ENCODE measurements around the gene CHRNB1.

The CHRNB1 gene

DNA sequence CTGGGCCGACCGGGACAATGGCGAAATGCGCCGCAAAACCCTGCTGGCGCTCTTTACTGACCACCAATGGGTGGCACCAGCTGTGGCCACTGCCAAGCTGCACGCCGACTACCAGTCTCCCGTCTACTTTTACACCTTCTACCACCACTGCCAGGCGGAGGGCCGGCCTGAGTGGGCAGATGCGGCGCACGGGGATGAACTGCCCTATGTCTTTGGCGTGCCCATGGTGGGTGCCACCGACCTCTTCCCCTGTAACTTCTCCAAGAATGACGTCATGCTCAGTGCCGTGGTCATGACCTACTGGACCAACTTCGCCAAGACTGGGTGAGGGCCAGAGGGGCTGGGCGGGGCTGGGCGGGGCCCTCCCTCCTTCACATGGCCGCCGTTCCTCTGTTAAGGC lies 29.1 kb upstream of the CHRNB1 start:
- no peak for DNase-seq (ENCODE audit: low read depth)

DNA sequence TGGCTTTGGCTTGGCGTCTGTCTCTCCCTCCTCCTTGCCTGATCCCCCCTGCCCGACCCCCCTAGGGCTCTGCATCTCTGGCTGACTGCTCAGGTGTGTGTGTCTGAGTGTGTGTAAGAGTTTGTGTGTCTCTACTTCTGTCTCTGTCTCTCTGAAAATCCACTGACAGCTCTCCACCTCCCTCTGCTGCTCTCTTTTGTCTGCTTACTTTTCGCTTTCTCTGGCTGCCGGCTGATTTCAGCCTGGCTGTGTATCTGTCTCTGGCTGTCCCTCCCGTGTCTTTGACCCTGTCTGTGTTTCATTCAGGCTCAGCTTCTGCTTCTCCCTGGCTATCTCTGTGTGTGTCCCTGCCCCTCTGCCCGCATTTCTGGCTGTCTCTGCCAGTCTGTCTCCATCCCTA lies 28.5 kb upstream of the CHRNB1 start:
- DNase-seq (ENCODE audit: low read depth), result no peak

DNA sequence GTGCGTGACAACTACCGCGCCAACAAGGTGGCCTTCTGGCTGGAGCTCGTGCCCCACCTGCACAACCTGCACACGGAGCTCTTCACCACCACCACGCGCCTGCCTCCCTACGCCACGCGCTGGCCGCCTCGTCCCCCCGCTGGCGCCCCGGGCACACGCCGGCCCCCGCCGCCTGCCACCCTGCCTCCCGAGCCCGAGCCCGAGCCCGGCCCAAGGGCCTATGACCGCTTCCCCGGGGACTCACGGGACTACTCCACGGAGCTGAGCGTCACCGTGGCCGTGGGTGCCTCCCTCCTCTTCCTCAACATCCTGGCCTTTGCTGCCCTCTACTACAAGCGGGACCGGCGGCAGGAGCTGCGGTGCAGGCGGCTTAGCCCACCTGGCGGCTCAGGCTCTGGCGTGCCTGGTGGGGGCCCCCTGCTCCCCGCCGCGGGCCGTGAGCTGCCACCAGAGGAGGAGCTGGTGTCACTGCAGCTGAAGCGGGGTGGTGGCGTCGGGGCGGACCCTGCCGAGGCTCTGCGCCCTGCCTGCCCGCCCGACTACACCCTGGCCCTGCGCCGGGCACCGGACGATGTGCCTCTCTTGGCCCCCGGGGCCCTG lies 27.7 kb upstream of the CHRNB1 start:
- DNase-seq (ENCODE audit: low read depth), result no peak

DNA sequence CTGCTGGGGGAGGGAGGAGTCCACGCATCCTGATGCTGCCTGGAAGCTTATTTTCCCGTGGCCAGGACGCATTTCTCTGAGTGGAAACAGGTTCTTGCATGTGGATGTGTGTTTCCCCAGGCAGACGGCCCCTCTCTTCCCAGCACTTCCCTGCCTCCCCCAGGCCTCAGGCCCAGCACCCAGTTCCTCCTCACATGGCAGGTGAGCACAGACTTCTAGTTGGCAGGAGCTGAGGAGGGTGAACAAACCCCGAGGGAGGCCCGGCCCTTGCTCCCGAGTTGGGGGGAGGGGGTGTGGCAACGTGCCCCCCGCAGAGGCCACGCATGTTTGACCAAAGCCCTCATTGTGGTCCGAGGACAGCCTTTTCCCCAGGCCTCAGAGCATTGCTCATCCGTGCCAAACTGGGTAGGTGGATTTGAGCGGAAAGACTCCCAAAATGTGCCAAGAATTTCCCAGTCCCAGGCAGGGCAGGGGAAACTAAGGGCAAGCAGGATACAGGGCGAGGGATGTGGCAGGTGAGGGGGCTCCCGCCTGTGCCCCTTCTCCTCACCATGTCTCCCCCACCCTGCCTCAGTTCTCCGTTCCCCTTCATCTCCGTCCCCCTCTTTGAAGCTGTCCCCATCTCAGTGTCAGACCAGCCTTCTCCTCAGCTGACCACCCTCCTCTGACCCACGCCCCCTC lies 26.2 kb upstream of the CHRNB1 start:
- no peak for DNase-seq (ENCODE audit: low read depth)

DNA sequence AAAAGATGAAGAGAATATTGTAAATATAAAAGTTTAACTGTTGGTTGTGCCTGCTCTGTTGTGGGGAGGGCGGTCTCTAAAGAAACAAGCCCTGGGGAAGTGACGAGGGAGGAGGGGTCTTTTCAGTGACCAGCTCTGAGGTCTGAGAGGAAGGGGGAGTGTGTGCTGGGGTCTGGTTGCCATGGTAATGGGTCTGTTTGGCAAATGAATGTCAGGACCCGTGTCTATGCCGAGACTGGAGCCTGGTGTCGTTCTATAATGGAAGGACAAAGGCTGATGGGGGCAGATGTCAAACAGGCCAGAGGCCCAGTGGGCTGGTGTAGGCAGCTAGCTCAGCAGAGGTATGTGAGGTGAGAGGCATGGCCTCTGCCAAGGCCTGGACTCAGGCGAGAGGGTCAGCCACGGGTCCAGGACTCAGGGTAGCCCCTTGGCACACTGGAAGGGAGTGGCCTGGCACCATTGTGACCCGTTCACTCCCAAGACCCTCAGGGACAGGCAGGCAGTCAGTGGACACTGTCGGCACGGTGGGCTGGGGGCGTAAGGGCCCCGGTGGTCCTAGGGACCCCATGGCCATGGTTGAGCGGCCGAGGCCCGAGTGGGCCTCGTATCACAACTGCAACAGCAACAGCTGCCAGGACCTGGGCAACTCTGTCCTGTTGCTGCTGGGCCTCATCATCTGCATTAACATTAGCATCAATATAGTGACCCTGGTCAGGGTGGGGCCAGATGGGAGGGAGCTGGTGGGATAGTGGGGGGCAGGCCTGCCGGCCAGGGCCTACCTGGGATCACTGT lies 24.8 kb upstream of the CHRNB1 start, which contains the start of gene SPEM1:
TSS of gene SPEM1 (plus strand) at position 506 of the 792 bp plus-strand sequence. CDS start at position 567, 61 bp downstream.
- no peak for DNase-seq (ENCODE audit: low read depth)

DNA sequence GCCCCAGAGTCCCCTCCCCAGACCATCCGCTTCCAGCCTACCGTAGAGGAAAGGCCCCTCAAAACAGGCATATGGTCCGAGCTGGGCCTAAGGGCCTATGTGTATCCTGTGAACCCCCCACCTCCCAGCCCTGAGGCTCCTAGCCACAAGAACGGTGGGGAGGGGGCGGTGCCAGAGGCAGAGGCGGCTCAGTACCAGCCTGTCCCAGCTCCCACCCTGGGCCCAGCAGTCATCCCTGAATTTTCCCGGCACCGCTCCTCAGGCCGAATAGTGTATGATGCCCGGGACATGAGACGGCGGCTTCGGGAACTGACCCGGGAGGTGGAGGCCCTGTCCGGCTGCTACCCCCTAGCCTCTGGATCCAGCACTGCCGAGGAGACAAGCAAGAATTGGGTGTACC lies 23.7 kb upstream of the CHRNB1 start:
- DNase-seq (ENCODE audit: low read depth), result no peak

DNA sequence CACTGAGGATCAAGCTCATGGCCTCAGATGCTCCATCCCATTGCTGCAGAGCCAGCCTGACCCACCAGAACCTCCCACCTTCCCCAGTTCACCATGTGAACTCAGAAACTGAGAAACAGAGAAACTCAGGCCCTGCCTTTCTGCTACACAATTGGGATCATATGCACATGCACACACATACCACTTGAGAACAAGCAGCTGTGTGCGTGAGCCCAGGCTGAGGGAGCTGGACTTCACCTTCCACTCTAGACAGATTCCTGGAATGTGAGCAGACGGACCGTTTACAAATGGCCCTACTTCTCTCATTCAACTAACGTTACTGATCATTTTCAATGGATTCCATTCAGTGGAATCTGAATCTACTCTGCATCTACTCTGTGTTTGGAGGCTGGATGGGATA lies 21.2 kb upstream of the CHRNB1 start:
- no peak for DNase-seq (ENCODE audit: low read depth)

DNA sequence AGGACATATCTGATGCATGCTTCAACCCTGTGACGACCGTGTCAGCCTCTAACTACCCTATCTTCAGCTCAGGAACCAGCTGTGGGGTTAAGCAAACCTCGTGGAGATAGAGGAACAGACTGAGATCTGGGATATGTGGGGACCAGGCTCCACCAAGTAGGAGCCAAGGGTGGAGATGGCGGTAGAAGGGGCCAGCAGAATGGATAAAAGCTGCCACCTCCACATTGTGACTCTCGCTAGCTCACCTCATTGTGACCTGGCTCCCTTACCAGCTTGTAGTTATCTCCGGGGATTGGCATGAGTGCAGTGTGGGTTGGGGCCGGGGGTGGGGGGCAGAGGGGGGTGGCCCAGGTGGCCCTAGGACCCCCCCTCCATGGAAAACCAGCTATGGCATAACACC lies 19.5 kb upstream of the CHRNB1 start, which contains the start of gene SPEM2:
TSS of gene SPEM2 (plus strand) at position 301 of the 400 bp plus-strand sequence. CDS start at position 374, 73 bp downstream.
- DNase-seq (ENCODE audit: low read depth), result no peak

DNA sequence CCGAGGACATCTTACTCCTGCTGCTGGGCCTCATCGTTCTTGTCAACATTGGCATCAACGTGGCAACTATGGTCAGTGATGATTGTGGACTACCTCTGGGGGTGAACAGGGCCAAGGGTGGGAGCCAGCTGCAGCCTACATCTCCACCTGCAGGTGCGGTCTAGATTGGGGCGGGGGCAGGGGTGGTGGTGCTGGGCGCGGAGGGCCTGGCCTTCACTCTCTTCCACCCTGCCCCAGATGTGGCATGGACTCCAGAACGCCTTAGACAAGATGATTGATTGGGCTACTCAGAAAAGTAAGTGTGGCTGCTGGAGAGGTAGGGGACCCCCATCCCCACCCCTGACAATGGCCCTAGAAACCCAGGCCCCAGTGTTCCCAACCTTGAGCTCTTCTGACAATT lies 19.1 kb upstream of the CHRNB1 start:
- no peak for DNase-seq (ENCODE audit: low read depth)

DNA sequence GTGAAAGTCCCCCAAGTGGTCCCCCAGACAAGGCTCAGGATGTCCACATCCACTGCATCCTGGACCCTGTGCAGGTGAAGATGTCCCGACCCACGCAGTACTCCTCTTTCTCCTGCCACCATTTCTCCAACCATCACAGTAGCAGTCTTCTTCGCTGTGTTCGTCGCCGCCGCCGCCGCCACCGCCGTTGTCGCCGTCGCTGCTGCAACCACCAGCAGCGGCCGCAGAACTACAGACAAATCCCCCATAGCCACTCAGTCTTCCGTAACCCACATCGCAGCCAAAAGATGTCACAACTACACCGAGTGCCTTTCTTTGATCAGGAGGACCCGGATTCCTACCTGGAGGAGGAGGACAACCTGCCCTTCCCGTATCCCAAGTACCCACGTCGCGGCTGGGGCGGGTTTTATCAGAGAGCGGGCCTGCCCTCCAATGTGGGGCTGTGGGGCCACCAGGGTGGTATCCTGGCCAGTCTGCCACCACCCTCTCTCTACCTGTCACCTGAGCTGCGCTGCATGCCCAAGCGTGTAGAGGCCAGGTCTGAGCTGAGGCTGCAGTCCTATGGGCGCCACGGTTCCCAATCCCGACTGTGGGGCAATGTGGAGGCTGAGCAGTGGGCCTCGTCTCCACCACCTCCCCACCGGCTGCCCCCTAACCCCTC lies 18.5 kb upstream of the CHRNB1 start:
- DNase-seq (ENCODE audit: low read depth), result no peak

DNA sequence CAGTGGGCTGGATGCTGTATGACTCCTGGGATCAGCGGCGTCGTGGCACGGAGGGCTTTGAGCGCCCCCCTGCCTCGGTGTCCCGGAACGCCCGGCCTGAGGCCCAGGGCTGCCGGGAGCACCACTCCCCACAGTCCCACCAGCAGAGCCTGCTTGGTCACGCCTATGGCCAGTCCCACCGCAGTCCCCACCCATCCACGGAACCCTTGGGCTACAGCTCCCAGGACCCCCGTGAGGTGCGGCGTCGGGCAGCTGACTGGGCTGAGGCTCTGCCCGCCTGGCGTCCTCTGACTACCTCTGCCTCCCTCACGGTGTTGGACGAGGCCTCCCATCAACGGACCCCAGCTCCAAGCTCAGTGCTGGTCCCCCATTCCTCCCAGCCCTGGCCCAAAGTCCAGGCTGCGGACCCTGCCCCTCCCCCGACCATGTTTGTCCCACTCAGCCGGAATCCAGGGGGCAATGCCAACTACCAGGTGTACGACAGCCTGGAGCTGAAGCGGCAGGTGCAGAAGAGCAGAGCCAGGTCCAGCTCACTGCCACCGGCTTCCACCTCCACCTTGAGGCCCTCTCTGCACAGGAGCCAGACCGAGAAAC lies 17.9 kb upstream of the CHRNB1 start:
- no peak for DNase-seq (ENCODE audit: low read depth)

DNA sequence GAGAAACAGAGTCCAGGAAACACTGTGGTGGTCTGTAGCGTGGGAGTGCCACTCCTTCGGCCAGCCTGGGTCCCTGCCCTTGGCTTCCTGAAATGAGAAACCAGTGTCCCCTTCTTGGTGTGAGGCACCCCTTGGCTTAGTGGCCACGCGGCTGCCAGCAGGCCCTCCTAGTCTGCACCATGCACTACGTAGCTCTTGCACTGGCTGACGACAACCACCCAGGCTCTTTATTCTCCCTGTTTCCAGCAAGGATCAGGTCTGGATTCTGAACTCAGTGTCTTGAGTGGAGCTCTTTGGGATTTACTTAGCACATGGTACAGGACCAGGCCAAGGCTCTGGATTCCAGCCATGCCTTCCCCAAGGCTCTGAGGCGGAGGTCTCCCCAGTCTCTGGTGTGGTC lies 17.3 kb upstream of the CHRNB1 start:
- no peak for DNase-seq (ENCODE audit: low read depth)

DNA sequence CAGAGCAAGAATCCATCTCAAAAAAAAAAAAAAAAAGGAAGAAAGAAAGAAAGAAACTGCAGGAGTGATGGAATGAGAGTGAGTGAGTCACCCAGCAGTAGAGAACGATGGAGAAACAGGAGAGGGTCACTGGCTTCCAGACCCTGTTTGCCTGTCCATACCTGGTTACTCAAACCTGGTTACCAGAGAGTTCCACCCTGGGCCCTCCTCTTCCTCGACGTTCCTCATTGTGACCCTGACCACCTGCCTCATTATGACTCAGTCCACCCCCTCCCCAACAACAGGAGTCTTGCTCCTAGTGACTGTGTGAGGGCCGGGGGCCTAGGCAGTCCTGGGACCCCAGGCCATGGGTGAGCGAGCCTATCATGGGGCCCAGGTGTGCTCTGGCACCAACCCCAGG lies 16.3 kb upstream of the CHRNB1 start, which contains the start of gene SPEM3:
TSS of gene SPEM3 (plus strand) at position 301 of the 400 bp plus-strand sequence. CDS start at position 347, 46 bp downstream.
- DNase-seq (ENCODE audit: low read depth), result no peak

DNA sequence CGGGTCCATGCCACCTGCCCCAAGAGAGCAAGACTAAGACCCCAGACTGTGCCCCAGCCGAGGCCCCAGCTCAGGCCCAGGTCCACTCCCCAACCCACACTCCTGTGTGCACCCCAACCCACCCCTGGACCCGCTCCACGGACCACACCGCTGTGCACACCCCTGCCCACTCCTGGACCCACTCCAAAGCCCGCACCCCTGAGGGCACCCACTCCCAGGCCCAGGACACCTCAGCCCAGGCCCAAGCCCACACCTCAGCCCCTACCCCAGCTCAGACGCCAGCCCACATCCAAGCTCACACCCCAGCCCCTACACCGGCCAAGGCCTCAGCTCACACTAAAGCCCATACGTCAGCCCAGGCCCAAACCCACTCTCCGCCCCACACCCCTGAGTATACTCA lies 15.1 kb upstream of the CHRNB1 start:
- DNase-seq (ENCODE audit: low read depth), result no peak

DNA sequence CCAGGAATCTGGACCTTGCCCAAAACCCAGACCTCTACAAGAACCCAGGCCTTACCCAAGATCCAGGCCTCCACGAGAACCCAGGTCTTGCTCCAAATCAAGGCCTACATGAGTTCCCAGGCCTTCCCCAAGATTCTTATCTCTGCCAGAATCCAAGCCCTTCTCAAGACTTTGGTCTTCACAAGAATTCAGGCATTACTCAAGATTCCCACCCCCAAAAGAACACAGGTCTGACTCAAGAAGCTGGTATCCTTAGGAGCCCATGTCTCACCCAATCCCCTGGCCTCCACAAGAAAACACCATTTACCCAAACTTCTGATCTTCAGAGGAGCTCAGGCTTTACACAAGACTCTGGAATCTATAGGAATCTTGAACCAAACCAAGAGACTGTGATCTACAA lies 13.6 kb upstream of the CHRNB1 start:
- DNase-seq (ENCODE audit: low read depth), result no peak

DNA sequence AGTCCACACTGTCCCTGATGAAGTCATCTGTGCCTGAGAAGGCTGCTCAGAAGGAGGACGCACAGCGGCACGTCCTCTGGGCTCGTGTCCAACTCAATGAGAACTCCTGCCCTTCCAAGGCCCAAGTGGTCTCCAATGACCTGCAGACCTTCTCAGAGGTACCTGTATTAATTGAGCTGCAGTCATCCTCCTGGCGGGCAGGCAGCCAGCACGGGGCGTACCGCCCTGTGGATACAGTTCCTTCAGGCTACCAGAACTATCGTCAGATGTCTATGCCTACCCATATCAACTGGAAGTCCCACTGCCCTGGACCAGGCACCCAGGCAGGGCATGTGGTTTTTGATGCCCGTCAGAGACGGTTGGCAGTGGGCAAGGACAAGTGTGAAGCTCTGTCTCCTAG lies 12.6 kb upstream of the CHRNB1 start:
- no peak for DNase-seq (ENCODE audit: low read depth)

DNA sequence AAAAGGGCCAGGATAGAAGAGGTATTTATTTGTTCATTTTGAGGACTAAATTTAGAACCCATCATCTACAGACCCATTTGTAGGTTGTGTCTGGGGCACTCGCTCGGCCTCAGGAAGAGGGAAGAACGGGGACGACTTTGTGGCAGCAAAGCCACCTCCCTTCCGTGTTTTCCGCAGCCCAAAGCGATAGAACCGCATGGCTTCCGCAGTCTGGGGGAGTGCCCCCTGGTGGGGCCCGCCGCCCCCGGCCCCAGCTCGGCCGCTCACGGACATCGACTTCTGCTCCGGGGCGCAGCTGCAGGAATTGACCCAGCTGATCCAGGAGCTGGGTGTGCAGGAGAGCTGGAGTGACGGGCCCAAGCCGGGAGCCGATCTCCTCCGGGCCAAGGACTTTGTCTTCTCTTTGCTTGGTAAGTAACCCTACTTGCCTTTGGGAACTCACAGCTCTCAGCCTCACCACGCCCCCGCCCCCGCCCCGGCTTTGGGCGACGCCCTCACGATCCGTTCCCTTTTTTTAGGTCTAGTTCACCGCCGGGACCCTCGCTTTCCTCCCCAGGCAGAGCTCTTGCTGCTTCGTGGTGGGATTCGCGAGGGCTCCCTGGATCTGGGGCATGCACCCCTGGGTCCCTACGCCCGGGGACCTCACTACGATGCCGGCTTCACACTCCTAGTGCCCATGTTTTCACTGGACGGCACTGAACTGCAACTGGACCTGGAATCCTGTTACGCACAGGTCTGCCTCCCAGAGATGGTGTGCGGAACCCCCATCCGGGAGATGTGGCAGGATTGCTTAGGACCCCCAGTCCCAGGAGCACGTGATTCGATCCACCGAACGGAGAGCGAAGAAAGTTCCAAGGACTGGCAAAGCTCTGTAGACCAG lies 8.9 kb upstream of the CHRNB1 start:
- DNase-seq (ENCODE audit: low read depth), result peak; percentile 34

DNA sequence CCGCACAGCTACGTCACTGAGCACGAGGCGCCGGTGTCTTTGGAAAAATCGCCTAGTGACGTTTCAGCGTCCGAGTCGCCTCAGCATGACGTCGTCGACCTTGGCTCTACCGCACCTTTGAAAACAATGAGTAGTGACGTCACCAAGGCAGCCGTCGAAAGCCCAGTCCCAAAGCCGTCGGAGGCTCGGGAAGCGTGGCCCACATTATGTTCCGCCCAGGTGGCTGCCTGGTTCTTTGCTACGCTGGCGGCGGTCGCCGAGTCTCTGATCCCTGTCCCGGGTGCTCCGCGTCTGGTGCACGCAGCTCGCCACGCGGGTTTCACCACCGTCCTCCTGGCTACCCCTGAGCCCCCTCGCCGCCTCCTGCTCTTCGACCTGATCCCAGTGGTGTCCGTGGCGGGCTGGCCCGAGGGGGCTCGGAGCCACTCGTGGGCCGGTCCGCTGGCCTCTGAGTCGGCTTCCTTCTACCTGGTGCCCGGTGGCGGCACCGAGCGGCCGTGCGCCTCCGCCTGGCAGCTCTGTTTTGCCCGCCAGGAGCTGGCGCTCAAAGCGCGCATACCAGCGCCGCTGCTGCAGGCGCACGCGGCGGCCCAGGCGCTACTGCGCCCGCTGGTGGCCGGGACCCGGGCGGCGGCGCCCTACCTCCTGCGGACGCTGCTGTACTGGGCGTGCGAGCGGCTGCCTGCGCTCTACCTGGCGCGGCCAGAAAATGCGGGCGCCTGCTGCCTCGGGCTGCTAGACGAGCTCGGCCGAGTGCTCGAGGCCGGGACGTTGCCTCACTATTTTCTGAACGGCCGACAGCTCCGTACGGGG lies 8.1 kb upstream of the CHRNB1 start:
- DNase-seq (ENCODE audit: low read depth), result peak; percentile 69

DNA sequence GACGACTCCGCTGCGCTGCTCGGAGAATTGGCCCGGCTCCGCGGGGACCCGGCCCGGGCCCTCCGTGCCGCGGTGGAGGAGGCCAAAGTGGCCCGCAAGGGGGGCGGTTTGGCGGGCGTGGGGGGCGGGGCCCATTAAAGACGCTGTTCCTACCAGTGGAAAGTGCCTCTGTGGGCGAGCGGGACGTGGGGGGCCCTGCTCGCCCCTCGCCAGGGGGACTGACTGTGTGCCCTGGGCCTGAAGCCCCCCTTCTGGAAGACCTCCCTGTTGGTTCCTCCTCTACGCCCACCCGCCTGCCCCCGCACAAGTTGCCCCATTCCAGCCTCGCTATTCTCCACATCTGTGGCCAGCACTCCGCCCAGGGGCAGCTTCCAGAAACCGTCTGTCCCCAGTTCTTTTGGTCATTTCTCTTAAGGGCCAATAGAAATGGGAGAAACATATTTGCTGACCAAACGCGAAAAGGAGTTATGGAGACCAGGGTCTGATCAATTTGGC lies 7.4 kb upstream of the CHRNB1 start:
- DNase-seq (ENCODE audit: low read depth), result no peak

Measured in T follicular helper cell (primary cell).